Measurements from ENCODE around the gene CPNE5.

Gene CPNE5

DNA sequence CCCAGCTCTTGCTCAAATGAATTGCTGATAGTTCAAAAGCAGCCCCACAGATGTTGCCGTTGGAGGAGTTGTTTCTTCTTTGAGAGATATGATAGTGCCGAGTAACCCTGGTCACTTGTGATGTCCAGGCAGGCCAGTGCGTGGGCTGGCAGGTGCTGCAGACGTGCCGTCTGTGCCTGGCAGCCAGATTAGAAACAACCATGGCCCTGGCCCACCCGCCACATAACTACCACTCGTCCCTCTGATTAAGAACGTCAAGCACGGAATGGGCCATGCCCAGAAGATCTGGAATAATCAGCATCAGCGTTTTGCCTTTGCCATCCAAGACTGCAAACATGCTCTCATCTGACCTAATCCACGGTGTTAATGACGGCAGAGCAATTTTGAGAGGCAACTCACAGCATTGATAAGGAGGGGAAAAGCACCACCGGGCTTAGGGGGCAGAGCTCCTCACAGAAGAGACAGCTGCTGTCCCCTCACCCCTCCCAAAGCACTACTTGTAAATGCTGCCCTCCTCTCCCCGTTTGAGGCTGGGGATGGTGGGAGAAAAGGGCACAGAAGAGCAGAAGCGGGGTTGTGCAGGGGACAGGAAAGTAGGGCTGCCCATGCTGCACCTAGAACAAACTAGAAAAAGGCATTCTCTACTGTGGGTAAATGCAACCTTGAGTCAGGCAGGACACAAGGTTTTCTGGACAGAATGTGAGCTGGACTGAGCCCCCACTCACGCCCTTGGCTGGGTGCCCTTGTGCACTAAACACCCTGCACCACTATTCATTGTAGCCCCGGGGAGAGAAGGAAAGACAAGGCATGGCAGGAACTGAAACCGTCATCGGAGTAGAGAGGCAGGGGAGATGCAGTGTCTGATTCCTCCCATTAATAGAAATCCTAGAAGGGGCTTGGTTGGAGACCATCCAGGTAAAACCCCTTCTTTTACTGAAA lies 5.3 kb upstream of the CPNE5 start:
- Histone ChIP-seq H3K4me1 (ENCODE audit: insufficient read depth, low read length) (peaks cover 17% of the 10 kb centered on the region), H3K9me3 (ENCODE audit: insufficient read depth, low read depth, low read length) (no peaks in the 10 kb centered on the region), H3K9ac (ENCODE audit: low read depth, low read length) (no peak overlapping the region), H3K4me3 (ENCODE audit: low read length) (no peak overlapping the region), H3K27ac (ENCODE audit: low read depth, low read length) (no peak overlapping the region), H3K36me3 (ENCODE audit: insufficient read depth, low read length) (no peaks in the 10 kb centered on the region), H3K27me3 (ENCODE audit: insufficient read depth, low read length) (peaks cover 25% of the 10 kb centered on the region)
- WGBS, result 73% methylated on average over 18 of the region's 19 CpGs

DNA sequence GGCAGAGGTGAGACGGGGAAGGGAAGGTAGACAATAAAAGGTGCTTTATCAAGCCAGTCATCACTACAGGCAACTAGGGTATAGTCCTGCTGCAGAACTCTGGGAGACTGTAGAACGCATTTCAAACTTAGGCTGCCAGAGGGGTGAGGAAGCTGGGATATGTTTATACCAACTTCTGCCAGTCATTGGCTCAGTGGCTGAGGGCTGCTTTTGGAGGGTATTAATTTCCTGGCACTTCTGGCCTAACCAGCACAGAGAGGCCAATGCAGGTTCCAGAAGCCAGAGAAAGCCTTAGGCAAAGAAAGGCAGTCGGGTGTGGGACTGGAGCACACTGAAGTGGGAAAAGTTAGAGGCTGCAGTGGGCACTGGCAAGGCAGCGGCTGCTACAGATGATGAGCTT lies 3.9 kb upstream of the CPNE5 start:
- Histone ChIP-seq H3K27me3 (ENCODE audit: insufficient read depth, low read length) (peaks cover 39% of the 10 kb centered on the region), H3K9ac (ENCODE audit: low read depth, low read length) (no peak overlapping the region), H3K4me3 (ENCODE audit: low read length) (no peak overlapping the region), H3K4me1 (ENCODE audit: insufficient read depth, low read length) (peaks cover 6% of the 10 kb centered on the region; the same call in 1 of the 2 replicates), H3K36me3 (ENCODE audit: insufficient read depth, low read length) (no peaks in the 10 kb centered on the region), H3K9me3 (ENCODE audit: insufficient read depth, low read depth, low read length) (no peaks in the 10 kb centered on the region), H3K27ac (ENCODE audit: low read depth, low read length) (no peak overlapping the region)
- 91% methylated on average over 4 of the region's 4 CpGs for WGBS

DNA sequence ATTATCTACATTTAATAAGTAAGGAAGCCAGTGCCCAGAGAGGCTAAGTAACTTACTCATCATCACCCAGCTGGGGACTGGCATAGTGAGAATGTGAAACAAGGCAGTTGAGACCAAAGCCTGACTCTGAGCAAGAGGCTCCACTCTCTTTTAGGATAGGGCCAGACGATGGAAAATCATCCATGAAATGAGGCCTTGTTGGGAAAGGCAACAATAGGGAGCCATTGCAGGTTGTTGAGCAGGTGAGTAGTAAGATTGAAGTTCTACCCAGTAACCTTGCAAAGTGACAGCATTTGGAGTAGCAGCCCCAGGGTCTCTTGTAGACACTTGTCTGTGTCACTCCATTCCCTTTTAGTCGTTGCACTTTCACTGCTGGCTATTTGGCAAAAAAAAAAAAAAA lies 2.5 kb upstream of the CPNE5 start:
- WGBS, result 91% methylated on average over 2 of the region's 2 CpGs
- Histone ChIP-seq H3K27me3 (ENCODE audit: insufficient read depth, low read length) (peaks cover 53% of the 10 kb centered on the region), H3K9me3 (ENCODE audit: insufficient read depth, low read depth, low read length) (no peaks in the 10 kb centered on the region), H3K9ac (ENCODE audit: low read depth, low read length) (no peak overlapping the region), H3K4me1 (ENCODE audit: insufficient read depth, low read length) (peaks cover 6% of the 10 kb centered on the region; the same call in 1 of the 2 replicates), H3K27ac (ENCODE audit: low read depth, low read length) (no peak overlapping the region), H3K36me3 (ENCODE audit: insufficient read depth, low read length) (no peaks in the 10 kb centered on the region), H3K4me3 (ENCODE audit: low read length) (no peak overlapping the region)

DNA sequence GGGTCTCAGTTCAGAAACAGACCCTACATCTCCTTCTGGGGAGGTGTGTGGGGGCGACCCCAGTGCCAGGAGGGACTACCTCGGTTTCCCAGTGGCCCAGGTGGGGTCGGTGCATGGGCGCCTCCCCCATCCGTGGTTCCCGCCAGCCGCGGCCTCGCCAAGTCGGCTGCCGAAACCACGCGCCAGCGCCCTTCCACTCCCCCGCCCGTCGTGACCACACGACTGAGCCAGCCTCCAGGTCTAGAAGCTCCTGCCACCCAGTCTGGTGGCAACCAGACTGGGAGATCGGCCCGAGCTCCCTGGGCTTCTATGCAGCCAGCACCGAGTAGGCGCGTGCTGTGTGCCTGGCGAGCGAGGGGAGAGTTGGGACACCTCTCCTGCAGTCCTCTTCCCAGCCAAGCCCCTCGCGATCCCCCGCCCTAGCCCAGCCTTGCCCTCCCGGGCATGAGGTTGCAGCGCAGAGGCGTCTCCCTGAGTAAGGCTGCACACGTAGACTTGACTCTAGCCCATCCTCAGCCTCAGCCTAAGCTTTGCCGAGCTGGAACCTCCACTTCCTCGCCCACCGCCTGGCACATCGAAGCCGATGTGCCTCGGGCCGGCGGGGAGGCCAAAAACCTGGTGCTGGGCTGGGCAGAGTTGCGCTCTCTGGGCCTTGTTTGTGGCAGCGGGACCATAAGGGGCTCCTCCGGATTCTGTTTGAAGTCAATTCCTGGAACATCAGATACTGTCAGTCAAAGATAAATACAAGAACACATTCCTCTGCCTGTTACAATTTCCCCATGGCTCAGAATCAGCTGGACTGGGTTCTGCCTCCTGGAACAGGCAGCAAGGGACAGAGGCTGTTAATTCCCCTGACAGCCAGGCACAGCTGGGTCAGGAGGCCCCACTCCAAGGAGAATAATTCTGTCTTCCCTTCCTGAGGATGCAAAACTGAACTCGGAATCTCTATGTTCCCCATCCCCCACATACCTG lies 1.5 kb upstream of the CPNE5 start:
- peak overlapping the region; percentile 52 for H3K4me3 ChIP-seq (ENCODE audit: low read length)
- WGBS, result 7% methylated on average over 44 of the region's 44 CpGs
- H3K27me3 ChIP-seq (ENCODE audit: insufficient read depth, low read length), result peaks cover 63% of the 10 kb centered on the region
- H3K27ac ChIP-seq (ENCODE audit: low read depth, low read length), result no peak overlapping the region
- no peak overlapping the region for H3K9ac ChIP-seq (ENCODE audit: low read depth, low read length)
- peaks cover 6% of the 10 kb centered on the region; the same call in 1 of the 2 replicates for H3K4me1 ChIP-seq (ENCODE audit: insufficient read depth, low read length)
- no peaks in the 10 kb centered on the region for H3K9me3 ChIP-seq (ENCODE audit: insufficient read depth, low read depth, low read length)
- H3K36me3 ChIP-seq (ENCODE audit: insufficient read depth, low read length), result no peaks in the 10 kb centered on the region

DNA sequence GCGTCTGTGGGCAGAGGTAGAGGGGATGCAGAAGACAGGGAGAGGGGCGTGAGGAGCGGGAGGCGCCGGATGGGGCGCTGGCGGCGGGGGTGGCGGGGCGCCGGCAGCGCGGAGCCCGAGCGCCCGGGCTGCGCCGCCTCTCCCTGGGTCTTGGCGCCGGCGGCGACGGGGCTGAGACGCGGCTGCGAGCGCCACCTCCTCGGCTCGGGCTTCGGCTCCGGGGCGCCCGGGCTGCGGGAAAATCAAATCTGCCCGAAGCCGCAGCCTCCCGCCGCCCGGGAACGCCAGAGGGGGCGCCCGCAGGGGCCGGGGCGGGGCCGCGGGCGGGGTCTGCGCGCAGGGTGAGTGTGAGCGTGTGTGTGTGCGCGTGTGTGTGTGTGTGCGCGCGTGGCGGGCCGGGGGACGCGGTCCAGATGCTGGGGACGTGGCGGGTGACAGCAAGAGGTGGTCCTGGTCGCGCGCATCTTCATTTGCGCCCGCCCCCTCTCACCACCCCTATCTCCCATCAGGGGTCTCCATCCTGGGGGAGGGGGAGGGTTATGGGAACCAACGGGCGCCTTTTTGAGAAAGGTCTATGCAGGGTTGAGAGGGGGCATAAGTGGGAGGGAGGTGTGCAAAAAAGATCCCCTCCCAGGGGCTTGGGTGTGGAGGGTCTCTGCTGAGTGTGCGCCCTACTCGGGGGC lies 646 bp upstream of the CPNE5 start:
- Histone ChIP-seq H3K4me3 (ENCODE audit: low read length) (peak overlapping the region; percentile 52), H3K9ac (ENCODE audit: low read depth, low read length) (no peak overlapping the region), H3K9me3 (ENCODE audit: insufficient read depth, low read depth, low read length) (no peaks in the 10 kb centered on the region), H3K4me1 (ENCODE audit: insufficient read depth, low read length) (peaks cover 9% of the 10 kb centered on the region; the same call in 1 of the 2 replicates), H3K27ac (ENCODE audit: low read depth, low read length) (no peak overlapping the region), H3K36me3 (ENCODE audit: insufficient read depth, low read length) (no peaks in the 10 kb centered on the region), H3K27me3 (ENCODE audit: insufficient read depth, low read length) (peaks cover 72% of the 10 kb centered on the region)
- WGBS, result 1% methylated on average over 57 of the region's 70 CpGs

DNA sequence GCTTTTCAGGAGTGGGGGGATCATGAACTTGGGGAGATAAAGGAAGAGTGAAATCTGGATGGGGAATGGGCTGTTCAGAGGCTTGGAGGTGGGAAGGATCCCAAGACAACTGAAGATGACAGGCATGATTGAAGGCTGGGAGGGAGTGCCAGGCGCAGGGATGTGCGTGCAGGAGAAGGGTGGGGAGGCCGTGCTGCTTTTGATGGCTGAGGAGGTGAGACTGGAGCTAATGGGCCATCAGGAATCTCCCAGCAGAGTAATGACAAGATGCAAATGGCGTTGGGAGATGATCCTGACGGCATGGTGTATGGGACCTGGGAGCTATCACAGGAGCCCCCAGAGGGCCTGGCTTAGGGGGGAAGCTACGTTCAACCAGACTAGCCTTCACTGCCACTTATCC lies 1.6 kb downstream of the CPNE5 start:
- peaks cover 4% of the 10 kb centered on the region; the same call in 1 of the 2 replicates for H3K9me3 ChIP-seq (ENCODE audit: insufficient read depth, low read depth, low read length)
- peaks cover 73% of the 10 kb centered on the region for H3K27me3 ChIP-seq (ENCODE audit: insufficient read depth, low read length)
- no peak overlapping the region for H3K27ac ChIP-seq (ENCODE audit: low read depth, low read length)
- peaks cover 10% of the 10 kb centered on the region; the same call in 1 of the 2 replicates for H3K4me1 ChIP-seq (ENCODE audit: insufficient read depth, low read length)
- no peaks in the 10 kb centered on the region for H3K36me3 ChIP-seq (ENCODE audit: insufficient read depth, low read length)
- H3K9ac ChIP-seq (ENCODE audit: low read depth, low read length), result no peak overlapping the region
- H3K4me3 ChIP-seq (ENCODE audit: low read length), result no peak overlapping the region
- 79% methylated on average over 6 of the region's 6 CpGs for WGBS

DNA sequence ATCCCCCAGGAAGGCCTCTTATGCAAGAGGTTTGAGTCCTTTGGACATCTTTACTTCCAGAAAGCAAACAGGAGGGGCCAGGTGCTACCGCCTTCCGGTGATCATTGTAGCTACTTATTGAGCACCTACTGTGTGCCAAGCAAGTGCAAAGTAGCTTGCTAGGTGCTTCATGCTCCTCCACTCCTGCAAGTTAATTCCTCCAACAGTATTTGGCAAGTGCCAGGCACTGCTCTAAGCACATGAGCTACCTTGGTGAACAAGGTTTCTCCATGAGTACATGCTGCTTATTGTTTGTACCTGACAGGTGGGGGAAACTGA lies 2.3 kb downstream of the CPNE5 start:
- Histone ChIP-seq H3K27me3 (ENCODE audit: insufficient read depth, low read length) (peaks cover 73% of the 10 kb centered on the region), H3K9ac (ENCODE audit: low read depth, low read length) (no peak overlapping the region), H3K36me3 (ENCODE audit: insufficient read depth, low read length) (no peaks in the 10 kb centered on the region), H3K27ac (ENCODE audit: low read depth, low read length) (no peak overlapping the region), H3K9me3 (ENCODE audit: insufficient read depth, low read depth, low read length) (peaks cover 4% of the 10 kb centered on the region; the same call in 1 of the 2 replicates), H3K4me3 (ENCODE audit: low read length) (no peak overlapping the region), H3K4me1 (ENCODE audit: insufficient read depth, low read length) (peaks cover 10% of the 10 kb centered on the region; the same call in 1 of the 2 replicates)
- 88% methylated on average over 2 of the region's 2 CpGs for WGBS

DNA sequence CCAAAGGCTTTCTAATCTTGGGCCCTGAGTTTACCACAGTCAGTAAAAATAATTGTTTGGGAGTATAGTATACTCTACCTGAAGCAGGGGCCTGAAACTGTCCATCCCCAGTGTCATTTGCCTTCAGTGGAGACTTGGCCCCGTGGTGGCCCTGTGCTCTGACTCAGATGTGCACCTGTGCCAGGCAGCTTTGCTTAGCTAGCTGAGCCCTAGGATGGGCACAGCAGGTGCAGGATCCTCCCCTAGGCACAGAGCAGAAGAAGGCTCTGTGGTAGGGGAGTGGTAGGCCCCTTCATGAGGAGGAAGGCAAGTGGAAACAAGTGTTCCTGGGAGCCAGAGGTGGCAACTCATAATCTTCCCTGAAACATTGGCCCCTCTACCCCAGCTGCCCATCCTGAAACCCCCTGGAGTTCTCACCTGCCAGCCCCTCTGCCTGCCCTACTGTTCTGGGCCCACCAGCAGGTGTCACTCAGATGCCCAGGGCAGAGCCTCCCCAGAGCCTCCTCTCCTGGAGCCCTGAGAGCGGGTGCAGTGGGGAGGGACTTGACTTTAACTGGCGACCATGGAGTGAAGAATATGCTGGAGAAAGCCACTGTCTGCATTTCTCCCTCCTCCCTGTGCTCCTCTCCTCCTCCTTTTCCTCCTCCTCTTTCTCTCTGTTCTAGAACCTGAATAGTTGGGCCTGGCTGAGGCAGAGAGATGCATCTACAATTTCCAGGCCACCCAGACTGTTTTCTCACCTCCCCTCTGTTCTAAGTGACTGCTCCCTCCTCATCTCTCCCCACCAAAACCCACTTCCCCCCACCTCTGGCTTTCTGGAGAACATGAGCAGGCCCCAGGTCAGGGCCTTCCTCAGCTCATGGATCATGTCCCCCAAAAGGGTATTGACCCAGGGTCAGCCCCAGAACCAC lies 2.9 kb downstream of the CPNE5 start:
- Histone ChIP-seq H3K27ac (ENCODE audit: low read depth, low read length) (no peak overlapping the region), H3K9me3 (ENCODE audit: insufficient read depth, low read depth, low read length) (peaks cover 4% of the 10 kb centered on the region; the same call in 1 of the 2 replicates), H3K4me3 (ENCODE audit: low read length) (no peak overlapping the region), H3K9ac (ENCODE audit: low read depth, low read length) (no peak overlapping the region), H3K36me3 (ENCODE audit: insufficient read depth, low read length) (no peaks in the 10 kb centered on the region), H3K27me3 (ENCODE audit: insufficient read depth, low read length) (peaks cover 66% of the 10 kb centered on the region), H3K4me1 (ENCODE audit: insufficient read depth, low read length) (peaks cover 10% of the 10 kb centered on the region; the same call in 1 of the 2 replicates)
- WGBS, result 72% methylated on average over 3 of the region's 3 CpGs

DNA sequence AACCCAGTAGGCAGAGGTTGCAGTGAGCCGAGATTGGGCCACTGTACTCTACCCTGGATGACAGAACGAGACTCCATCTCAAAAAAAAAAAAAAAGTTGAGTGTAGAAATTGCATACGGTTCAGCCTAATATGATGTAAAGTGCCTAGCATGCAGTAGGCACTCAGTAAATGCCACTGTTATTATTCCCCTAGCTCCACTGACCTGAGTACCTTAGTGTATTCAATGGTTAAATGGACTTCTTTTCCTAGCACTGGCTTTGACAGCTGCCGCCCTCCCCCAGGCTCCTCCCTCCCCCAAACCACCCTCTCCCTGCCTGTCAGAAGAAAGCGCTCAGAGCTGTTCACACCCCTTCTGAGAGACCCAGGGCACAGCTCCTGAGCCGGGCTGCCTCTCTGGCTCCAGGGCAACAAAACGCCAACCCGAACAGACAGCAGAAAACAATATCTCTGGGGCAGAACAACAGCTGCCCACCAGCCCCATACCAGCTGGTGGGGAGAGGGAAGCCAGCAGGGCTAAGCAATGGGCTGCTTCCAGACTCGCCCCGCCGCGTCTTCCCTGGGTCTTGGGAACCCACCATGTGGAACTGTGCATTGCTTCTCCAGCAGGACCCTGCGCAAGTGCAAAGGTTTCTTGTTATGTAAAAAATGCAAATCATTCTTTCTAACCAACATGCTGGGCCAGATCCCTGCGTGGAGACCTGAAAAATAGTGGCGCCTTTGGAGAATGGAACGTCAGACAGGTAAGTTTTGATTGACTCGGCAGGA lies 4.5 kb downstream of the CPNE5 start:
- 23% methylated on average over 17 of the region's 17 CpGs for WGBS
- no peak overlapping the region for H3K27ac ChIP-seq (ENCODE audit: low read depth, low read length)
- peaks cover 4% of the 10 kb centered on the region; the same call in 1 of the 2 replicates for H3K9me3 ChIP-seq (ENCODE audit: insufficient read depth, low read depth, low read length)
- peaks cover 4% of the 10 kb centered on the region; the same call in 1 of the 2 replicates for H3K4me1 ChIP-seq (ENCODE audit: insufficient read depth, low read length)
- peaks cover 50% of the 10 kb centered on the region for H3K27me3 ChIP-seq (ENCODE audit: insufficient read depth, low read length)
- H3K4me3 ChIP-seq (ENCODE audit: low read length), result no peak overlapping the region; the same call in 1 of the 2 replicates
- no peak overlapping the region for H3K9ac ChIP-seq (ENCODE audit: low read depth, low read length)
- no peaks in the 10 kb centered on the region for H3K36me3 ChIP-seq (ENCODE audit: insufficient read depth, low read length)
